ENCODE measurements around the gene VTCN1. TPM values are rescaled to one million over a fixed set of nuclear protein-coding genes. Genes with fewer than 3 reads are reported as not detected.
"Not testable (repeated sequence)": the region's sequence is repeated elsewhere in the genome, so short reads cannot be mapped to it uniquely, and the experiment has no call there.

VTCN1 gene
- total RNA-seq, 6 experiments from 2014 or later: 0.28 to 0.89 (median 0.39) TPM; not detected in 1

DNA sequence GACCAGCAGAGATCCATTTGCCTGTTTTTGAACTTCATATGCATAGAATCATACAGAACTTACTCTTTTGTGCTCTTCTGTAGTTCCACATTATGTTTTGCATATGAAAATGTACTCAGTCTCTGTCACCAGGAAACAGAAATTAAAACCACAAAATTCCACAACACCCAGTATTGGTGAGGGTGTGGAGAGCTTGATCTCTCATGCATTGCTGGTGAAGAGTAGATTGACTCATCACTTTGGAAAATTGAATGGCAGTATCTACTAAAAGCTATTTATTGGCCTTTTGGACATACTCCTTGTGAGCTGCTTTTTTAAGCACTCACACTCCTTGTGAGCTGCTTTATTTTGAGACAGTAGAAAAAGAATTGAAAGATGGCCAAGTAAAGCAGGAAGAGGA is 43.3 kb downstream of the VTCN1 start:
- intact Hi-C loops (cut with DNase I): no loop called here

GRCh38 chr1:117166076-117166475 is 44.7 kb downstream of the VTCN1 start:
- 60% methylated on average over 2 of the region's 2 CpGs for WGBS (ENCODE audit: insufficient coverage, low coverage, low lambda C conversion rate, missing lambda C conversion rate)
- ATAC-seq: no peak
- H3K4me3 ChIP-seq: no peak overlapping the region
- DNase-seq: no peak
- TF ChIP-seq POLR2A (IDR thresholded peaks at IDR 0.05): no peak
- TF ChIP-seq, protein P1, sequence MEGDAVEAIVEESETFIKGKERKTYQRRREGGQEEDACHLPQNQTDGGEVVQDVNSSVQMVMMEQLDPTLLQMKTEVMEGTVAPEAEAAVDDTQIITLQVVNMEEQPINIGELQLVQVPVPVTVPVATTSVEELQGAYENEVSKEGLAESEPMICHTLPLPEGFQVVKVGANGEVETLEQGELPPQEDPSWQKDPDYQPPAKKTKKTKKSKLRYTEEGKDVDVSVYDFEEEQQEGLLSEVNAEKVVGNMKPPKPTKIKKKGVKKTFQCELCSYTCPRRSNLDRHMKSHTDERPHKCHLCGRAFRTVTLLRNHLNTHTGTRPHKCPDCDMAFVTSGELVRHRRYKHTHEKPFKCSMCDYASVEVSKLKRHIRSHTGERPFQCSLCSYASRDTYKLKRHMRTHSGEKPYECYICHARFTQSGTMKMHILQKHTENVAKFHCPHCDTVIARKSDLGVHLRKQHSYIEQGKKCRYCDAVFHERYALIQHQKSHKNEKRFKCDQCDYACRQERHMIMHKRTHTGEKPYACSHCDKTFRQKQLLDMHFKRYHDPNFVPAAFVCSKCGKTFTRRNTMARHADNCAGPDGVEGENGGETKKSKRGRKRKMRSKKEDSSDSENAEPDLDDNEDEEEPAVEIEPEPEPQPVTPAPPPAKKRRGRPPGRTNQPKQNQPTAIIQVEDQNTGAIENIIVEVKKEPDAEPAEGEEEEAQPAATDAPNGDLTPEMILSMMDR (IDR thresholded peaks at IDR 0.05): no peak
- H3K9me3 ChIP-seq: no peaks in the 10 kb centered on the region
- intact Hi-C loops (cut with DNase I): no loop called here
- no peaks in the 10 kb centered on the region for H3K27me3 ChIP-seq
- no peaks in the 10 kb centered on the region for H3K36me3 ChIP-seq
- no peak overlapping the region for H3K27ac ChIP-seq
- no peaks in the 10 kb centered on the region for H3K4me1 ChIP-seq

More for the DNA sequence above, 43.3 kb downstream of the VTCN1 start:
- DNase-seq (no peak), ATAC-seq (no peak)
- TF ChIP-seq POLR2A (IDR thresholded peaks at IDR 0.05): no peak
- TF ChIP-seq, protein P1 (IDR thresholded peaks at IDR 0.05): no peak
- Histone ChIP-seq H3K36me3 (no peaks in the 10 kb centered on the region), H3K27me3 (no peaks in the 10 kb centered on the region), H3K9me3 (no peaks in the 10 kb centered on the region), H3K27ac (no peak overlapping the region), H3K4me3 (no peak overlapping the region), H3K4me1 (no peaks in the 10 kb centered on the region)

DNA sequence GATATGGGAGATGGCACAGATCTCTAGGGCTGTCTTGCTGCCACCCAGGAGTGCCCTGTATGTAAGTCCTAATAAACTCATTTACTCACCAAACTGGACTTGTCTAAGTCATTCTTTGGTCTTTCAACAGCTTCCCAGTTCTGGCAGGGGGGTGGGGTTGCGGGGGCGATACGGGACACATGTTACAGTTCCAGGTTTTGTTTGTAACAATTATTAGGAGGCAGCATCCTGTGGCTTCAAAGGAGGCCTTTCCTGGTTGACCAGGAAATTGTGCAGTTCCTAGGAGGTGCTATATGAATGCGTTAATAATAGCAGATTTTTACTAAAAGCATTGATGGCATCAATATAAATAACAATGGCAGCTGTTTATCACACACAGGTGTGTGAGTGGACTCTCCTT is 46.5 kb downstream of the VTCN1 start:
- TF ChIP-seq, protein P1 (IDR thresholded peaks at IDR 0.05): no peak
- no peak for TF ChIP-seq POLR2A (IDR thresholded peaks at IDR 0.05)
- Histone ChIP-seq H3K27me3 (no peaks in the 10 kb centered on the region), H3K4me3 (no peak overlapping the region), H3K9me3 (no peaks in the 10 kb centered on the region), H3K27ac (no peak overlapping the region), H3K36me3 (no peaks in the 10 kb centered on the region), H3K4me1 (no peaks in the 10 kb centered on the region)
- 20% methylated on average over 3 of the region's 4 CpGs for WGBS (ENCODE audit: insufficient coverage, low coverage, low lambda C conversion rate, missing lambda C conversion rate)
- no peak for DNase-seq
- ATAC-seq: no peak
- intact Hi-C loops (cut with DNase I): no loop called here

- H3K9me3 ChIP-seq: no peaks in the 10 kb centered on the region
- no peaks in the 10 kb centered on the region for H3K36me3 ChIP-seq
- intact Hi-C loops (cut with DNase I): no loop called here
- H3K27me3 ChIP-seq: no peaks in the 10 kb centered on the region
- DNase-seq (no peak), ATAC-seq (no peak)
- H3K4me3 ChIP-seq: no peak overlapping the region
- TF ChIP-seq, protein P1 (IDR thresholded peaks at IDR 0.05): no peak
- TF ChIP-seq POLR2A (IDR thresholded peaks at IDR 0.05): no peak
- H3K27ac ChIP-seq: no peak overlapping the region
- no peaks in the 10 kb centered on the region for H3K4me1 ChIP-seq
- WGBS (ENCODE audit: insufficient coverage, low coverage, low lambda C conversion rate, missing lambda C conversion rate): 85% methylated on average over 6 of the region's 6 CpGs
These were observed 47.9 kb downstream of the VTCN1 start for GRCh38 chr1:117162816-117163215.

GRCh38 chr1:117161887-117162286 is 48.8 kb downstream of the VTCN1 start:
- no peak for TF ChIP-seq POLR2A (IDR thresholded peaks at IDR 0.05)
- TF ChIP-seq, protein P1 (IDR thresholded peaks at IDR 0.05): no peak
- intact Hi-C loops (cut with DNase I): no loop called here
- 20% methylated on average over 1 of the region's 1 CpG for WGBS (ENCODE audit: insufficient coverage, low coverage, low lambda C conversion rate, missing lambda C conversion rate)
- Histone ChIP-seq H3K27me3 (no peaks in the 10 kb centered on the region), H3K36me3 (no peaks in the 10 kb centered on the region), H3K9me3 (no peaks in the 10 kb centered on the region), H3K27ac (no peak overlapping the region), H3K4me3 (no peak overlapping the region), H3K4me1 (no peaks in the 10 kb centered on the region)
- peak in 2 of 4 donors; percentile 43 to 64 for ATAC-seq
- DNase-seq: no peak

- 87% methylated on average over 4 of the region's 5 CpGs for whole genome bisulfite sequencing (ENCODE audit: insufficient coverage, low coverage, low lambda C conversion rate, missing lambda C conversion rate)
- ATAC-seq; intact Hi-C loops (cut with DNase I): not testable (repeated sequence)
These were observed 59.4 kb downstream of the VTCN1 start for GRCh38 chr1:117151305-117151704.

More at GRCh38 chr1:117151305-117151704, 59.4 kb downstream of the VTCN1 start:
- not testable (repeated sequence) for H3K4me1 ChIP-seq, H3K4me3 ChIP-seq, H3K36me3 ChIP-seq, H3K27ac ChIP-seq, H3K27me3 ChIP-seq, H3K9me3 ChIP-seq, DNase-seq
